ENCODE data around the gene LRBA. TPM values are rescaled to one million over a fixed set of nuclear protein-coding genes. Genes with fewer than 3 reads are reported as not detected.

Gene LRBA
- total and polyA plus RNA-seq, 7 donors = 16.8 to 184 (median 91.1) TPM

DNA sequence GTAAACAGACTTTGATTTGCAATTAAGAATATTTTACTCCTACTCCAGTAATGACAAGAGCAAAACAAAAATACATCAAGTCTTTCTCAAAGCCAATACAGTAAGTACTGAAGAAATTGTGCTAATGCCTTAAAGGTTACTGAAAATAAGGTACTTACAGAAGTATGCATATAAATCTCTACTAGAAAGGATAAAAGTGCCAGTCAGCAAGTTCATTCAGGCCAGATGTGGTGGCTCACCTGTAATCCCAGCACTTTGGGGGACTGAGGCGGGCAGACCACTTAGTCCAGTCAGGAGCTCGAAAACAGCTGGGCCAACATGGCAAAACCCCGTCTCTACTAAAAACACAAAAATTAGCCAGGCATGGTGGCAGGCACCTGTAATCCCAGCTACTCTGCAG is 27.9 kb downstream of the LRBA start:
- Histone ChIP-seq H3K9me3 (no peaks in the 10 kb centered on the region), H3K36me3 (no peaks in the 10 kb centered on the region), H3K27ac (no peak overlapping the region), H3K27me3 (no peaks in the 10 kb centered on the region), H3K4me3 (no peak overlapping the region), H3K4me1 (no peaks in the 10 kb centered on the region)
- 94 to 96% methylated on average over 3 of the region's 3 CpGs for WGBS, 2 donors
- DNase-seq = no peak
- no peak for TF ChIP-seq POLR2A (IDR thresholded peaks at IDR 0.05)
- TF ChIP-seq, protein P1, sequence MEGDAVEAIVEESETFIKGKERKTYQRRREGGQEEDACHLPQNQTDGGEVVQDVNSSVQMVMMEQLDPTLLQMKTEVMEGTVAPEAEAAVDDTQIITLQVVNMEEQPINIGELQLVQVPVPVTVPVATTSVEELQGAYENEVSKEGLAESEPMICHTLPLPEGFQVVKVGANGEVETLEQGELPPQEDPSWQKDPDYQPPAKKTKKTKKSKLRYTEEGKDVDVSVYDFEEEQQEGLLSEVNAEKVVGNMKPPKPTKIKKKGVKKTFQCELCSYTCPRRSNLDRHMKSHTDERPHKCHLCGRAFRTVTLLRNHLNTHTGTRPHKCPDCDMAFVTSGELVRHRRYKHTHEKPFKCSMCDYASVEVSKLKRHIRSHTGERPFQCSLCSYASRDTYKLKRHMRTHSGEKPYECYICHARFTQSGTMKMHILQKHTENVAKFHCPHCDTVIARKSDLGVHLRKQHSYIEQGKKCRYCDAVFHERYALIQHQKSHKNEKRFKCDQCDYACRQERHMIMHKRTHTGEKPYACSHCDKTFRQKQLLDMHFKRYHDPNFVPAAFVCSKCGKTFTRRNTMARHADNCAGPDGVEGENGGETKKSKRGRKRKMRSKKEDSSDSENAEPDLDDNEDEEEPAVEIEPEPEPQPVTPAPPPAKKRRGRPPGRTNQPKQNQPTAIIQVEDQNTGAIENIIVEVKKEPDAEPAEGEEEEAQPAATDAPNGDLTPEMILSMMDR (IDR thresholded peaks at IDR 0.05) = no peak
- TF ChIP-seq POLR2AphosphoS5 (IDR thresholded peaks at IDR 0.05) = no peak
- TF ChIP-seq EP300 (IDR thresholded peaks at IDR 0.05) = no peak
- intact Hi-C loops (cut with DNase I) = no loop called here

DNA sequence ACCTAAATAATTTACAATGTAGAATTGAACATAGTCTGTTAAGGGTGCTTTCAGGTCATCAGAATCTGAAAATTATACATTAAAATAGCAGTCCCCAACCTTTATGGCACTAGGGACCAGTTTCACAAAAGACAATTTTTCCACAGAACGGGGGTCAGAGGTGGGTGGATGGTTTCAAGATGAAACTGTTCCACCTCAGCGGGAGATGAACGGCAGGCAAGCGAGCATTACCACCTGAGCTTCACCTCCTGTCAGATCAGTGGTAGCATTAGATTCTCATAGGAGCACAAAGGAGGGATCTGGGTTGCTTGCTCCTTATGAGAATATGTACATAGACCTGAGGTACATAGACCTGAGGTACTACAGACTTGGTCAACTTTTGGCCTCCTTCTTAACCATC is 29.0 kb downstream of the LRBA start:
- DNase-seq = no peak
- Histone ChIP-seq H3K36me3 (no peaks in the 10 kb centered on the region), H3K27me3 (no peaks in the 10 kb centered on the region), H3K4me3 (no peak overlapping the region), H3K4me1 (no peaks in the 10 kb centered on the region), H3K27ac (no peak overlapping the region), H3K9me3 (no peaks in the 10 kb centered on the region)
- 84 to 93% methylated on average over 4 of the region's 4 CpGs for WGBS, 2 donors
- TF ChIP-seq POLR2AphosphoS5 (IDR thresholded peaks at IDR 0.05) (no peak), EP300 (IDR thresholded peaks at IDR 0.05) (no peak), POLR2A (IDR thresholded peaks at IDR 0.05) (no peak)
- TF ChIP-seq, protein P1 (IDR thresholded peaks at IDR 0.05) = no peak
- intact Hi-C loops (cut with DNase I) = no loop called here

DNA sequence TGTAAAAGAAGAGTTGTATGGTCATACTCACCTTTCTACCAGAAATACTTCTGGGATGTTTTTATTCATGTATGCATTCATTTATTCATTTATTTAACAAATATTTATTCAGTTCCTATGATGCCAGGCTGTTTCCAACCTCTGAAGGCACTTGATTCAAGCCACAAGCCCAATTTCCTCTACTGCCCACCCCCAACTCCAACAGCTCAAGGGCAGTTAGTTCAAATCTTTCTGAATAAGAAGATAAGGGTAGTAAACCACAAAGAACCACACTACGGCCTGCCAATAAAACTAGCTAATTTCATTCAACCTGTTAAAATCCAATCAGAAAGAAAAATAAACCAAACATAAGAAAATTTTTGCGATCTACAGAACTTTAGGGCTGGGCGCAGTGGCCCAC is 31.2 kb downstream of the LRBA start:
- H3K27me3 ChIP-seq = no peaks in the 10 kb centered on the region
- no peak for DNase-seq
- intact Hi-C loops (cut with DNase I) = no loop called here
- 53 to 81% methylated on average over 3 of the region's 3 CpGs for WGBS, 2 donors
- H3K36me3 ChIP-seq = no peaks in the 10 kb centered on the region
- no peaks in the 10 kb centered on the region for H3K4me1 ChIP-seq
- H3K4me3 ChIP-seq = no peak overlapping the region
- TF ChIP-seq, protein P1 (IDR thresholded peaks at IDR 0.05) = no peak
- TF ChIP-seq POLR2A (IDR thresholded peaks at IDR 0.05) = no peak
- TF ChIP-seq POLR2AphosphoS5 (IDR thresholded peaks at IDR 0.05) = no peak
- TF ChIP-seq EP300 (IDR thresholded peaks at IDR 0.05) = no peak
- no peak overlapping the region for H3K27ac ChIP-seq
- no peaks in the 10 kb centered on the region for H3K9me3 ChIP-seq

DNA sequence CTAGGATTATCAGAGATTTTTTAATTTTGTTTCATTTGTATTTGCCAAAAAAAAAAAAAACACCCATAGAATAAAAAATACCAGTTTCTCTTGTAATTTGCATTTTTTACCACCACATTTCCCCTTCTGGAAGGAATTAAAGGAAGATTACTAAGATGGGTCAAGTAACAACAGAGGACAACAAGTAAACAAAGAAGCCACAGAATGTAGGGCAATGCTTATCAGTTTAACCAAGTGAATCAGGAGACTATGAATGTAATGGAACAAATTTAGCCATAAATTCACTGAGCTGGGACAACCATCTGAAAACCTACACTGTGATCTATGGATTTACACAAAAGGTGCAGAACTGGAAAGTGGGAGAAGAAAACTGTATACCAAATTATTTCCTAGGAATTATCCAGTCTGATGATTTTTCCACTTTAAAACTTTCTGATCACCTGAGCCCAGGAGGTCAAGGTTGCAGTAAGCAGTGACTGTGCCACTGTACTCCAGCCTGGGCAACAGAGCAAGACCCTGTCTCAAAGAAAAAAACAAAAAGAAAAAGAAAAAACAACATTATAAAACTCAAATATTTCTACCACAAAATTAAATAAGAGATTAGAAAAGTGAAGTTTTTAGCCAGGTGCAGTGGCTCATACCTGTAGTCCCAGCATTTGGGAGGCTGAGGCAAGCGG is 32.4 kb downstream of the LRBA start:
- no peak overlapping the region for H3K27ac ChIP-seq
- no peak for DNase-seq
- no peaks in the 10 kb centered on the region for H3K4me1 ChIP-seq
- TF ChIP-seq EP300 (IDR thresholded peaks at IDR 0.05) = no peak
- TF ChIP-seq, protein P1 (IDR thresholded peaks at IDR 0.05) = no peak
- TF ChIP-seq POLR2AphosphoS5 (IDR thresholded peaks at IDR 0.05) = no peak
- TF ChIP-seq POLR2A (IDR thresholded peaks at IDR 0.05) = no peak
- H3K4me3 ChIP-seq = no peak overlapping the region
- no peaks in the 10 kb centered on the region for H3K27me3 ChIP-seq
- intact Hi-C loops (cut with DNase I) = no loop called here
- no peaks in the 10 kb centered on the region for H3K36me3 ChIP-seq
- H3K9me3 ChIP-seq = no peaks in the 10 kb centered on the region
- 92 to 100% methylated on average over 1 of the region's 1 CpG for WGBS, 2 donors
